Measurements from ENCODE around the gene PCDHA1. TPM values are rescaled to one million over a fixed set of nuclear protein-coding genes. Genes with fewer than 3 reads are reported as not detected.

The PCDHA1 gene
- total RNA-seq, 2 experiments from 2014 or later, result not detected

GRCh38 chr5:141007791-141008190 lies 221.9 kb downstream of the PCDHA1 start:
- ChIA-PET POLR2A (no interaction called here), CTCF (ENCODE audit: unreplicated experiment) (no interaction called here)
- Histone ChIP-seq H4K20me1 (ENCODE audit: insufficient read depth, low read length) (no peaks in the 10 kb centered on the region), H3K4me2 (ENCODE audit: low read length) (no peak overlapping the region), H3K4me1 (ENCODE audit: insufficient read depth, low read length, poor library complexity, severe bottlenecking) (no peaks in the 10 kb centered on the region), H3K36me3 (ENCODE audit: insufficient read depth, low read length) (no peaks in the 10 kb centered on the region), H2AFZ (ENCODE audit: low read length) (no peak overlapping the region), H3K79me2 (ENCODE audit: insufficient read depth, low read depth, low read length) (no peaks in the 10 kb centered on the region), H3K4me3 (ENCODE audit: low read depth, low read length, poor library complexity, severe bottlenecking) (no peak overlapping the region), H3K27ac (ENCODE audit: low read depth, low read length, poor library complexity, severe bottlenecking) (no peak overlapping the region), H3K9me2 (ENCODE audit: insufficient read depth, low read length) (no peaks in the 10 kb centered on the region), H3K9me3 (ENCODE audit: low read length) (no peaks in the 10 kb centered on the region)
- BruUV-seq (replicated peaks), result no TSS peak
- TF ChIP-seq CTCF (conservative IDR thresholded peaks at IDR 0.05; ENCODE audit: low read length) (no peak), EZH2phosphoT487 (IDR thresholded peaks at IDR 0.05; ENCODE audit: borderline replicate concordance, low read depth, low read length) (no peak)
- no peak for DNase-seq (ENCODE audit: low spot score)
- intact Hi-C loops (cut with micrococcal nuclease; ENCODE audit: unreplicated experiment), result no loop called here

GRCh38 chr5:141010047-141010793 lies 224.3 kb downstream of the PCDHA1 start:
- CTCF ChIA-PET (ENCODE audit: unreplicated experiment), result no interaction called here

More at GRCh38 chr5:141010047-141010793, 224.3 kb downstream of the PCDHA1 start:
- no peak overlapping the region for H3K4me3 ChIP-seq (ENCODE audit: low read depth, low read length, poor library complexity, severe bottlenecking)
- H2AFZ ChIP-seq (ENCODE audit: low read length), result no peak overlapping the region
- no peaks in the 10 kb centered on the region for H4K20me1 ChIP-seq (ENCODE audit: insufficient read depth, low read length)
- no peaks in the 10 kb centered on the region for H3K9me2 ChIP-seq (ENCODE audit: insufficient read depth, low read length)
- no peak for TF ChIP-seq CTCF (conservative IDR thresholded peaks at IDR 0.05; ENCODE audit: low read length)
- TF ChIP-seq EZH2phosphoT487 (IDR thresholded peaks at IDR 0.05; ENCODE audit: borderline replicate concordance, low read depth, low read length), result no peak
- BruUV-seq (replicated peaks), result no TSS peak
- H3K36me3 ChIP-seq (ENCODE audit: insufficient read depth, low read length), result no peaks in the 10 kb centered on the region
- no peak overlapping the region for H3K27ac ChIP-seq (ENCODE audit: low read depth, low read length, poor library complexity, severe bottlenecking)
- H3K4me1 ChIP-seq (ENCODE audit: insufficient read depth, low read length, poor library complexity, severe bottlenecking), result no peaks in the 10 kb centered on the region
- POLR2A ChIA-PET, result no interaction called here
- no peak overlapping the region for H3K4me2 ChIP-seq (ENCODE audit: low read length)
- no peaks in the 10 kb centered on the region for H3K9me3 ChIP-seq (ENCODE audit: low read length)
- H3K79me2 ChIP-seq (ENCODE audit: insufficient read depth, low read depth, low read length), result no peaks in the 10 kb centered on the region
- intact Hi-C loops (cut with micrococcal nuclease; ENCODE audit: unreplicated experiment), result no loop called here
- no peak for DNase-seq (ENCODE audit: low spot score)
